Suprapubic skin (tissue), 3 donors: ENCODE results near the gene GCSH.

Experiments used
- CTCF ChIP-seq, 2 donors: fragments of 200-600 bp in 1 of 2; fragments of 450-650 bp in 1 of 2; sonication (generic) in 1 of 2; IDR thresholded peaks; one replicate each; pipeline ENCODE4 v1.5.1; 2016 to 2019; ENCODE audit warnings: antibody characterized with exemption in 2 of 2, mild to moderate bottlenecking in 1 of 2, moderate library complexity in 1 of 2
- POLR2A ChIP-seq, 2 donors: fragments of 450-650 bp; IDR thresholded peaks; one replicate each; pipeline ENCODE4 v1.6.1; 2017; ENCODE audit warnings: antibody characterized with exemption in 2 of 2, mild to moderate bottlenecking in 2 of 2, moderate library complexity in 2 of 2

- TF ChIP-seq CTCF (IDR thresholded peaks at IDR 0.05) (no peak), POLR2A (IDR thresholded peaks at IDR 0.05) (no peak)
Measured at GRCh38 chr16:81116285-81116684, 20.1 kb upstream of the GCSH start.
